GM23248 (cell line): ENCODE measurements around the gene C15orf40. TPM values are rescaled to one million over a fixed set of nuclear protein-coding genes. Genes with fewer than 3 reads are reported as not detected.

Experiments used
- DNase-seq: peaks from one replicate; pipeline ENCODE4 v3.0.0-alpha.2; 2015
- H2AFZ ChIP-seq: fragments of 200-600 bp; sonication (generic); 2 replicates; pipeline ENCODE4 v1.6.1; 2016; ENCODE audit warnings: antibody characterized with exemption
- H3F3A ChIP-seq: fragments of 200-600 bp; sonication (generic); 2 replicates; pipeline ENCODE4 v1.6.1; 2016; ENCODE audit warnings: mild to moderate bottlenecking, antibody characterized with exemption, mixed run types; ENCODE audit not compliant: insufficient read depth
- H3K27ac ChIP-seq: fragments of 200-600 bp; sonication (generic); 2 replicates; pipeline ENCODE4 v1.5.1; 2016; ENCODE audit warnings: mild to moderate bottlenecking
- H3K27me3 ChIP-seq: fragments of 200-600 bp; sonication (generic); replicated peaks from 2 replicates; pipeline ENCODE4 v1.6.1; 2016; ENCODE audit warnings: mild to moderate bottlenecking; ENCODE audit not compliant: insufficient read depth
- H3K36me3 ChIP-seq: fragments of 200-600 bp; sonication (generic); 2 replicates; pipeline ENCODE4 v1.6.1; 2016; ENCODE audit warnings: low read depth, mild to moderate bottlenecking
- H3K4me1 ChIP-seq: fragments of 200-600 bp; sonication (generic); 2 replicates; pipeline ENCODE4 v1.6.1; 2016; ENCODE audit warnings: mild to moderate bottlenecking; ENCODE audit not compliant: insufficient read depth
- H3K4me2 ChIP-seq: fragments of 200-600 bp; sonication (generic); one replicate; pipeline ENCODE4 v1.6.1; 2016; ENCODE audit warnings: mild to moderate bottlenecking; ENCODE audit not compliant: unreplicated experiment
- H3K4me3 ChIP-seq: fragments of 200-600 bp; sonication (generic); 2 replicates; pipeline ENCODE4 v1.5.1; 2016; ENCODE audit warnings: mild to moderate bottlenecking
- H3K79me2 ChIP-seq: fragments of 200-600 bp; sonication (generic); 2 replicates; pipeline ENCODE4 v1.6.1; 2016; ENCODE audit warnings: mild to moderate bottlenecking; ENCODE audit not compliant: insufficient read depth
- H3K9ac ChIP-seq: fragments of 200-600 bp; sonication (generic); 2 replicates; pipeline ENCODE4 v1.6.1; 2016; ENCODE audit warnings: mild to moderate bottlenecking
- H3K9me2 ChIP-seq: fragments of 200-600 bp; sonication (generic); 2 replicates; pipeline ENCODE4 v1.6.1; 2016; ENCODE audit warnings: mixed run types, mild to moderate bottlenecking, moderate library complexity; ENCODE audit not compliant: insufficient read depth
- H3K9me3 ChIP-seq: fragments of 200-600 bp; sonication (generic); one replicate; pipeline ENCODE4 v1.6.1; 2017; ENCODE audit warnings: low read depth
- H4K20me1 ChIP-seq: fragments of 200-600 bp; sonication (generic); 2 replicates; pipeline ENCODE4 v1.6.0; 2016; ENCODE audit not compliant: insufficient read depth
- EZH2 ChIP-seq: fragments of 200-600 bp; sonication (generic); IDR thresholded peaks from 2 replicates; pipeline ENCODE4 v1.6.1; 2018; ENCODE audit warnings: antibody characterized with exemption, mild to moderate bottlenecking; ENCODE audit not compliant: insufficient read depth, poor library complexity, severe bottlenecking
- EZH2phosphoT487 ChIP-seq: fragments of 200-600 bp; sonication (generic); IDR thresholded peaks from 2 replicates; pipeline ENCODE4 v1.6.1; 2018; ENCODE audit warnings: antibody characterized with exemption, moderate library complexity, mild to moderate bottlenecking, low read depth; ENCODE audit not compliant: insufficient read depth
- WGBS, 2 experiments: methylation state at CpG; one replicate each; pipeline ENCODE4 v1.1.6; 2015 to 2017; ENCODE audit warnings: low lambda C conversion rate in 2 of 2, low coverage in 1 of 2; ENCODE audit errors: missing lambda C conversion rate in 2 of 2; 5-methylcytosine and 5-hydroxymethylcytosine counted together
- in situ Hi-C: fragments of 300-500 bp; cut with MboI; formaldehyde crosslinking; loops from 2 replicates; pipeline ENCODE4 v1.15.0; 2020
- polyA plus RNA-seq: library from polyadenylated mRNA; unstranded; fragments of >200 nt; fragmentation: Nextera tagmentation; extraction: Ambion mirVana; gene quantifications from 2 replicates; pipeline ENCODE4 v1.2.1, GENCODE V29; 2016
- total RNA-seq: library from RNA; depleted of rRNA; stranded (reverse); fragments of >200 nt; shearing (Covaris generic); gene quantifications from 2 replicates; pipeline ENCODE4 v1.2.3, GENCODE V29; 2014

C15orf40 gene
- total and polyA plus RNA-seq, 2 experiments from 2014 or later = 15.8 to 32.4 TPM

DNA sequence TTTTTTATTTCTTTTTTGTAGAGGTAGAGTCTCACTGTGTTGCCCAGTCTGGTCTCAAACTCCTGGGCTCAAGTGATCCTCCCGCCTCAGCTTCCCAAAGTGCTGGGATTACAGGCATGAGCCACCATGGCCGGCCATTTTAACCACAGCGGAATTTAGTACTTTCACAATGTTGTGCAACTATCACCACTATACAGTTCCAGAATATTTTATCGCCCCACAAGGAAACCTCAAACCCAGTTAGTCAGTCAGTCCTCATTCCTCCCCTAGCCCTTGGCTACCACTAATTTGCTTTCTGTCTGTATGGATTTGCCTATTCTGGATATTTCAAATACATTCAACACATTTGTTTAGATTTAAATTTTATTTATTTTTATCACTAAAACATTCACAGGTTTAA, 43.4 kb downstream of the C15orf40 start:
- H3K9me2 ChIP-seq = no peaks in the 10 kb centered on the region
- H3K27ac ChIP-seq = no peak overlapping the region
- no peaks in the 10 kb centered on the region for H3K27me3 ChIP-seq
- H3K79me2 ChIP-seq = no peaks in the 10 kb centered on the region
- no peak overlapping the region for H3K4me3 ChIP-seq
- H3F3A ChIP-seq = no peaks in the 10 kb centered on the region
- H4K20me1 ChIP-seq = no peaks in the 10 kb centered on the region
- H3K4me1 ChIP-seq = no peaks in the 10 kb centered on the region
- TF ChIP-seq EZH2phosphoT487 (no peak), EZH2 (no peak)
- H3K9me3 ChIP-seq = no peaks in the 10 kb centered on the region
- 70 to 74% methylated on average over 4 of the region's 4 CpGs for WGBS, 2 experiments
- no peak overlapping the region for H3K4me2 ChIP-seq
- H3K36me3 ChIP-seq = no peaks in the 10 kb centered on the region
- in situ Hi-C loops = no loop called here
- H3K9ac ChIP-seq = no peak overlapping the region
- peak; percentile 61 for DNase-seq
- H2AFZ ChIP-seq = no peak overlapping the region

DNA sequence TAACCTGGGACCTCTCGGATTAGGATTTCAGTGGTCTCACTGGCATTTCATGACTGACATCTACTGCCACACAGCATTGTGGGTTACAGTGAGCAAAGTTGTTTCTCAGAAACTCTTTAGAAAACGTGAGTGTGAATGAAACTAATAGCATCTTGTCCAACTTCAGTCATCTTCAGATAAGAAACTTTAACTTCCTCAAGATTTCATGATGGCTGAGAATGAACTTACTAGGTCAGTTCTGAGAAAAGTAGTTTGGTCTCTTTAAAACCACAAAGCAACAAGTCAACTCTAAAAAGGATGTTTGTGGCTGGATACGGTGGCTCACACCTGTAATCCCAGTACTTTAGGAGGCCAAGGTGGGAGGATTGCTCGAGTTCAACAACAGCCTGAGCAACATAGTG, 44.8 kb downstream of the C15orf40 start:
- H3K4me3 ChIP-seq = no peak overlapping the region
- no peak overlapping the region for H3K27ac ChIP-seq
- TF ChIP-seq EZH2phosphoT487 (no peak), EZH2 (no peak)
- no peaks in the 10 kb centered on the region for H3K36me3 ChIP-seq
- no peak overlapping the region for H2AFZ ChIP-seq
- H4K20me1 ChIP-seq = no peaks in the 10 kb centered on the region
- no peaks in the 10 kb centered on the region for H3F3A ChIP-seq
- 48 to 53% methylated on average over 4 of the region's 4 CpGs for WGBS, 2 experiments
- H3K79me2 ChIP-seq = no peaks in the 10 kb centered on the region
- no peak overlapping the region for H3K9ac ChIP-seq
- in situ Hi-C loops = no loop called here
- H3K9me2 ChIP-seq = no peaks in the 10 kb centered on the region
- DNase-seq = no peak
- H3K27me3 ChIP-seq = no peaks in the 10 kb centered on the region
- H3K4me1 ChIP-seq = no peaks in the 10 kb centered on the region
- no peaks in the 10 kb centered on the region for H3K9me3 ChIP-seq
- H3K4me2 ChIP-seq = no peak overlapping the region

DNA sequence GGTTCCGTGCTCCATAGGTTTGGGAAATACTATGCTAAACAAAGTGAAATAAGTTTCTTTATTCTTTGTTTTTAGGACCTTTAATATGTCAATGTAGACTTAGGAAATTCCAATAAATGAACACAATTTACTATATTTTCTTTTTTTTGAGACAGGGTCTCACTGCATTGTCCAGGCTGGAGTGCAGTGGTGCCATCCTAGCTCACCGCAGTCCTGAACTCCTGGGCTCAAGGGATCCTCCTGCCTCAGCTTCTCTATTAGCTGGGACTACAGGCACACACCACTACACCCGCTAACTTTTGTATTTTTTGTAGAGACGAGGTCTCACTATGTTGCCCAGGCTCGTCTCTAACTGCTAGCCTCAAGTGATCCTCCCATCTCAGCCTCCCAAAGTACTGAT, 46.5 kb downstream of the C15orf40 start:
- in situ Hi-C loops = no loop called here
- H3K9ac ChIP-seq = no peak overlapping the region
- WGBS, 2 experiments = 90 to 93% methylated on average over 5 of the region's 5 CpGs

DNA sequence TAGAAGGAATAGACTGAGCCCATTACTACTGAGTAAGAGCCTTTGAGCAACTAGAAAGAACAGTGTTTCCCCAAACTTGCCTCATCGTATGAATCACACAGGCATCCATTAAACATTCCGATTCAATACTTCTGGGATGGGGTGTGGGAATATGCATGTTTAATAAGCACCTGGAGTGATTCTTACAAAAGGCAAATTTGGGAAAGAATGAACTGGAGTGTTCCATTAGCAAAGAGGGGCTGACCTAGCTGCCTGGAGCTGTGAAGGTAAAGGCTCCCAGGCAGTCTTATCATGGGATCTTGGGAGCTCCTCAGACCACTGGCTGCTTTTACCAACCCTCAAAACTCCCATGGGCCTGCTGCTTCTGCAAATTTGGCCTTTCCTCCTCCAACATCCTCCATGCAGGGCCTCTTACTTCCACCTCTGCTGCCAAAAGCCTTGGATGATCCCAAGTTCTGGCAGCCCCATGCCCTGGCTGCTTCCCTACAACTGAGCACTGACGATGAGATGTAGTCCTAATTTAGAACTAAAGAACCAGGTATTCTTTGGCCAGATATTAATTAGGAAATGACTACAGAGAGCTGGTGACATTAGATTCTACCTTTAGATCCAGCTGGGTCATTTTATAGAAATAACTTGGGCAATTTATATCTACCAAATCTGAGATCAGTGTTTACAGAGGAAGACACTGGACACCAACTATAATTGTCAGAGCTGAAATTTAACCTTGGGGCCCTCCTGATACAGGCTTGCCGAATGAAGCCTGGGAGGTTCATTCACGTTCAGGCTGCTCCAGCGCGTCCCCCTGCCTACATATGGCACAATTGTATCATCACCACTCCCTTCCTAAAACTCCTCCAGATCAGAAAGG, 47.7 kb downstream of the C15orf40 start:
- H3K4me3 ChIP-seq = no peak overlapping the region
- H3K27ac ChIP-seq = peak overlapping the region; percentile 24; the same call in 1 of the 2 replicates
- no peaks in the 10 kb centered on the region for H3K9me2 ChIP-seq
- no peaks in the 10 kb centered on the region for H3K4me1 ChIP-seq
- H3K36me3 ChIP-seq = no peaks in the 10 kb centered on the region
- WGBS, 2 experiments = 78 to 80% methylated on average over 7 of the region's 7 CpGs
- no peaks in the 10 kb centered on the region for H3K79me2 ChIP-seq
- H3K27me3 ChIP-seq = no peaks in the 10 kb centered on the region
- no peaks in the 10 kb centered on the region for H4K20me1 ChIP-seq
- peaks cover 4% of the 10 kb centered on the region; the same call in 1 of the 2 replicates for H3F3A ChIP-seq
- no peaks in the 10 kb centered on the region for H3K9me3 ChIP-seq
- peak; percentile 61 for DNase-seq
- no peak for TF ChIP-seq EZH2
- TF ChIP-seq EZH2phosphoT487 = no peak
- H3K9ac ChIP-seq = no peak overlapping the region
- in situ Hi-C loops = no loop called here
- H3K4me2 ChIP-seq = no peak overlapping the region
- no peak overlapping the region for H2AFZ ChIP-seq

More for the DNA sequence above, 46.5 kb downstream of the C15orf40 start:
- Histone ChIP-seq H3F3A (peaks cover 4% of the 10 kb centered on the region; the same call in 1 of the 2 replicates), H2AFZ (no peak overlapping the region), H3K4me2 (no peak overlapping the region), H3K27me3 (no peaks in the 10 kb centered on the region), H3K9me3 (no peaks in the 10 kb centered on the region), H4K20me1 (no peaks in the 10 kb centered on the region), H3K4me3 (no peak overlapping the region), H3K9me2 (no peaks in the 10 kb centered on the region), H3K27ac (no peak overlapping the region), H3K36me3 (no peaks in the 10 kb centered on the region), H3K79me2 (no peaks in the 10 kb centered on the region), H3K4me1 (no peaks in the 10 kb centered on the region)
- DNase-seq = no peak
- TF ChIP-seq EZH2phosphoT487 (no peak), EZH2 (no peak)
